ELF-1 (cell line): ENCODE measurements around the gene TMEFF2.
A peak's percentile ranks its signal among the peaks of the same experiment; 100 is the strongest.

Experiments used
- DNase-seq: peaks from one replicate; pipeline ENCODE4 v3.0.0-alpha.2; 2016; ENCODE audit warnings: low read depth, low spot score

Gene TMEFF2

GRCh38 chr2:191905336-191905735 lies 289.4 kb downstream of the TMEFF2 start:
- DNase-seq = no peak

- peak; percentile 74 for DNase-seq
Measured at GRCh38 chr2:191901031-191901430, 293.7 kb downstream of the TMEFF2 start.

GRCh38 chr2:191899410-191899809 lies 295.3 kb downstream of the TMEFF2 start:
- DNase-seq = no peak
